ENCODE measurements around the gene NOX5. TPM values are rescaled to one million over a fixed set of nuclear protein-coding genes. Genes with fewer than 3 reads are reported as not detected.

Gene NOX5
- total and polyA plus RNA-seq, 2 of the 13 experiments (the other 11 are each of a cell fraction or from before 2014, with no cell fraction given): not detected

GRCh38 chr15:69042531-69042930, 28.0 kb downstream of the NOX5 start:
- no peak for TF ChIP-seq THYN1 (CRISPR knock-in tag; IDR thresholded peaks at IDR 0.05; ENCODE audit: borderline replicate concordance, low read depth)
- intact Hi-C loops (cut with micrococcal nuclease; ENCODE audit: unreplicated experiment): no loop called here
- Histone ChIP-seq H3K27ac (ENCODE audit: extremely low read length, insufficient read depth, low read length) (no peak overlapping the region), H3K27me3 (ENCODE audit: control insufficient read depth in 1 of 2, insufficient read depth in 2 of 2, low read length in 2 of 2) (peaks cover 0 to 4% of the 10 kb centered on the region in 2 experiments; a peak in 1 of 5 replicates), H2AFZ (ENCODE audit: low read length) (no peak overlapping the region), H3K4me2 (ENCODE audit: low read depth, low read length) (no peak overlapping the region), H3K9me3 (ENCODE audit: low read length) (no peaks in the 10 kb centered on the region), H3K4me3 (replicated peaks in 1 of 3; ENCODE audit: insufficient read depth in 1 of 3, low read depth in 2 of 3, low read length in 3 of 3) (no peak overlapping the region), H3K36me3 (replicated peaks in 1 of 2; ENCODE audit: control insufficient read depth in 1 of 2, insufficient read depth in 2 of 2, low read length in 2 of 2) (no peaks in the 10 kb centered on the region), H3K9ac (ENCODE audit: insufficient read depth, low read depth, low read length) (no peak overlapping the region), H3K4me1 (ENCODE audit: insufficient read depth, low read length) (0 out of 2 replicates have a peak, but pooled peaks cover 8% of the 10 kb centered on the region), H3K79me2 (ENCODE audit: insufficient read depth, low read length) (no peaks in the 10 kb centered on the region), H4K20me1 (ENCODE audit: insufficient read depth, low read length) (no peaks in the 10 kb centered on the region)
- FAIRE-seq (no peak), DNase-seq (ENCODE audit: low spot score) (no peak), ATAC-seq (no peak)
- ChIA-PET CTCF (ENCODE audit: low intra/inter-chr PET ratio, low total read pairs) (interaction anchor here (0.6 kb wide), 1 partner anchor 161 kb away, joined by 4 read pairs; no protein-coding TSS in a partner anchor), POLR2A (no interaction called here)
- 19% methylated on average over 5 of the region's 5 CpGs for WGBS (ENCODE audit: low lambda C conversion rate)
- no TSS peak for BruUV-seq (replicated peaks)
- in situ Hi-C loops (cut with HindIII; ENCODE audit: extremely low pct_ligation_motif_present, low pct_unique_long_range_greater_than_20kb): no loop called here

GRCh38 chr15:69045802-69046201, 31.3 kb downstream of the NOX5 start:
- in situ Hi-C loops (cut with HindIII; ENCODE audit: extremely low pct_ligation_motif_present, low pct_unique_long_range_greater_than_20kb) (no loop called here), intact Hi-C loops (cut with micrococcal nuclease; ENCODE audit: unreplicated experiment) (no loop called here)
- no peak overlapping the region for H3K9ac ChIP-seq (ENCODE audit: insufficient read depth, low read depth, low read length)
- peak; percentile 73 for FAIRE-seq
- BruUV-seq (replicated peaks): no TSS peak
- H3K9me3 ChIP-seq (ENCODE audit: low read length): no peaks in the 10 kb centered on the region
- peaks cover 0 to 2% of the 10 kb centered on the region in 2 experiments; a peak in 1 of 5 replicates for H3K27me3 ChIP-seq (ENCODE audit: control insufficient read depth in 1 of 2, insufficient read depth in 2 of 2, low read length in 2 of 2)
- H3K4me1 ChIP-seq (ENCODE audit: insufficient read depth, low read length): 0 out of 2 replicates have a peak, but pooled peaks cover 8% of the 10 kb centered on the region
- peak overlapping the region; percentile 55 for H3K4me2 ChIP-seq (ENCODE audit: low read depth, low read length)
- H3K4me3 ChIP-seq (replicated peaks in 1 of 3; ENCODE audit: insufficient read depth in 1 of 3, low read depth in 2 of 3, low read length in 3 of 3): 0 out of 6 replicates have a peak overlapping the region, but pooled peaks of 1 of the 3 experiments have one; percentile 6
- ChIA-PET POLR2A (no interaction called here), CTCF (ENCODE audit: low intra/inter-chr PET ratio, low total read pairs) (interaction anchor here (0.8 to 1.3 kb wide), 3 partner anchors 180 to 420 kb away, joined by 3 to 4 read pairs (median 4); no protein-coding TSS in a partner anchor)
- no peaks in the 10 kb centered on the region for H3K79me2 ChIP-seq (ENCODE audit: insufficient read depth, low read length)
- H4K20me1 ChIP-seq (ENCODE audit: insufficient read depth, low read length): no peaks in the 10 kb centered on the region
- no peak overlapping the region for H2AFZ ChIP-seq (ENCODE audit: low read length)
- peak; percentile 98 for ATAC-seq
- DNase-seq (ENCODE audit: low spot score): peak; percentile 70
- H3K27ac ChIP-seq (ENCODE audit: extremely low read length, insufficient read depth, low read length): no peak overlapping the region
- 1% methylated on average over 4 of the region's 8 CpGs for whole genome bisulfite sequencing (ENCODE audit: low lambda C conversion rate)
- no peaks in the 10 kb centered on the region for H3K36me3 ChIP-seq (replicated peaks in 1 of 2; ENCODE audit: control insufficient read depth in 1 of 2, insufficient read depth in 2 of 2, low read length in 2 of 2)
- TF ChIP-seq CREB1 (IDR thresholded peaks at IDR 0.05) (peak; percentile 58), CREB1 (CRISPR knock-in tag; IDR thresholded peaks at IDR 0.05) (no peak), ATF6 (CRISPR knock-in tag; conservative IDR thresholded peaks at IDR 0.05) (no peak), LBX2 (CRISPR knock-in tag; IDR thresholded peaks at IDR 0.05; ENCODE audit: borderline replicate concordance) (no peak), ZNF513 (CRISPR knock-in tag; conservative IDR thresholded peaks at IDR 0.05) (no peak), MAFG (CRISPR knock-in tag; IDR thresholded peaks at IDR 0.05) (no peak), ZNF232 (CRISPR knock-in tag; IDR thresholded peaks at IDR 0.05; ENCODE audit: borderline replicate concordance) (no peak), GATAD2A (CRISPR knock-in tag; IDR thresholded peaks at IDR 0.05) (0 out of 2 replicates have a peak, but pooled peaks have one; percentile 20), STAG1 (CRISPR knock-in tag; IDR thresholded peaks at IDR 0.05) (peak; percentile 31), CEBPB (IDR thresholded peaks at IDR 0.05; ENCODE audit: borderline replicate concordance, low read depth, low read length) (peak; percentile 89), MEIS2 (CRISPR knock-in tag; IDR thresholded peaks at IDR 0.05) (no peak), SATB2 (CRISPR knock-in tag; IDR thresholded peaks at IDR 0.05) (no peak), ZFX (CRISPR knock-in tag; IDR thresholded peaks at IDR 0.05; ENCODE audit: low read depth) (0 out of 2 replicates have a peak, but pooled peaks have one; percentile 24), RARG (CRISPR knock-in tag; IDR thresholded peaks at IDR 0.05; ENCODE audit: low read depth) (no peak), CEBPG (CRISPR knock-in tag; IDR thresholded peaks at IDR 0.05) (peak; percentile 69), TEAD3 (CRISPR knock-in tag; optimal IDR thresholded peaks at IDR 0.05; ENCODE audit: borderline replicate concordance) (peak; percentile 69)
